ENCODE data around the gene MRPL47.

Gene MRPL47

DNA sequence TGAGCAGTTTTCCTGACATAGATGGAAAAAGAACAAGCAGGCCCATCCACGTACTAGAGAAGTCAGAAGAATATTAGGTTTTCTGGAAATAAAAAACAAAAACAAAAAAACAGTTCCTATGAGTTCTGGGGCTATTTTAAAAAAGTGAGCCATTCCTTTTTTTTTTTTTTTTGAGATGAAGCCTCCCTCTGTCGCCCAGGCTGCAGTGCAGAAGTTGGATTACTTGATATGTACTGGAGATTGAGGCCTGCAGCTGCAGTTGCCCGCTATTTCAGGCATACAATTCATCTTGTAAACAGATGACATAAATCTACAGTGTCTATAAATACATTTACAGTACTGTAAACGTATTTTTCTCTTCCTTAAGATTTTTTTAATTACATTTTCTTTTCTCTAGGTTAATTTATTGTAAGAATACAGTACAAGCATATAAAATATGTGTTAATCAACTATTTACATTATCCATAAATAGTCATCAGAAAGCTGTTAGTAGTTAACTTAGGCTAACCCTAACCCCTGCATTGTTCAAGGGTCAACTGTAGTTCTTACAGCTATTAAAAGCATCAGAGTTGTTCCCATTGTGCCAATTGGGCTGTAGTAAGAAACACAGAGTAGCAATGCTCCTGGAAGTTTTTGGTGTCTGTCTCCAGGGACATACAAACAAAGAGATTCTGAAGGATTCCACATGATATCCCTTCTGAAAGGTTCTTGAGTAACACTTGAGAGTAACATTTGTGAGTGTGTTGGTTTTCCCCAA lies 52.9 kb downstream of the MRPL47 start:
- Histone ChIP-seq H3K4me3 (replicated peaks; ENCODE audit: insufficient read depth, low read length) (no peak overlapping the region), H3K27ac (replicated peaks) (no peak overlapping the region), H3K27me3 (ENCODE audit: insufficient read depth, poor library complexity, severe bottlenecking) (no peaks in the 10 kb centered on the region)
- DNase-seq (ENCODE audit: low read depth in 1 of 2, low spot score in 1 of 2): no peak
- TF ChIP-seq, protein P1, sequence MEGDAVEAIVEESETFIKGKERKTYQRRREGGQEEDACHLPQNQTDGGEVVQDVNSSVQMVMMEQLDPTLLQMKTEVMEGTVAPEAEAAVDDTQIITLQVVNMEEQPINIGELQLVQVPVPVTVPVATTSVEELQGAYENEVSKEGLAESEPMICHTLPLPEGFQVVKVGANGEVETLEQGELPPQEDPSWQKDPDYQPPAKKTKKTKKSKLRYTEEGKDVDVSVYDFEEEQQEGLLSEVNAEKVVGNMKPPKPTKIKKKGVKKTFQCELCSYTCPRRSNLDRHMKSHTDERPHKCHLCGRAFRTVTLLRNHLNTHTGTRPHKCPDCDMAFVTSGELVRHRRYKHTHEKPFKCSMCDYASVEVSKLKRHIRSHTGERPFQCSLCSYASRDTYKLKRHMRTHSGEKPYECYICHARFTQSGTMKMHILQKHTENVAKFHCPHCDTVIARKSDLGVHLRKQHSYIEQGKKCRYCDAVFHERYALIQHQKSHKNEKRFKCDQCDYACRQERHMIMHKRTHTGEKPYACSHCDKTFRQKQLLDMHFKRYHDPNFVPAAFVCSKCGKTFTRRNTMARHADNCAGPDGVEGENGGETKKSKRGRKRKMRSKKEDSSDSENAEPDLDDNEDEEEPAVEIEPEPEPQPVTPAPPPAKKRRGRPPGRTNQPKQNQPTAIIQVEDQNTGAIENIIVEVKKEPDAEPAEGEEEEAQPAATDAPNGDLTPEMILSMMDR (IDR thresholded peaks at IDR 0.05; ENCODE audit: insufficient read depth, low read length): no peak
- TF ChIP-seq, protein P2, sequence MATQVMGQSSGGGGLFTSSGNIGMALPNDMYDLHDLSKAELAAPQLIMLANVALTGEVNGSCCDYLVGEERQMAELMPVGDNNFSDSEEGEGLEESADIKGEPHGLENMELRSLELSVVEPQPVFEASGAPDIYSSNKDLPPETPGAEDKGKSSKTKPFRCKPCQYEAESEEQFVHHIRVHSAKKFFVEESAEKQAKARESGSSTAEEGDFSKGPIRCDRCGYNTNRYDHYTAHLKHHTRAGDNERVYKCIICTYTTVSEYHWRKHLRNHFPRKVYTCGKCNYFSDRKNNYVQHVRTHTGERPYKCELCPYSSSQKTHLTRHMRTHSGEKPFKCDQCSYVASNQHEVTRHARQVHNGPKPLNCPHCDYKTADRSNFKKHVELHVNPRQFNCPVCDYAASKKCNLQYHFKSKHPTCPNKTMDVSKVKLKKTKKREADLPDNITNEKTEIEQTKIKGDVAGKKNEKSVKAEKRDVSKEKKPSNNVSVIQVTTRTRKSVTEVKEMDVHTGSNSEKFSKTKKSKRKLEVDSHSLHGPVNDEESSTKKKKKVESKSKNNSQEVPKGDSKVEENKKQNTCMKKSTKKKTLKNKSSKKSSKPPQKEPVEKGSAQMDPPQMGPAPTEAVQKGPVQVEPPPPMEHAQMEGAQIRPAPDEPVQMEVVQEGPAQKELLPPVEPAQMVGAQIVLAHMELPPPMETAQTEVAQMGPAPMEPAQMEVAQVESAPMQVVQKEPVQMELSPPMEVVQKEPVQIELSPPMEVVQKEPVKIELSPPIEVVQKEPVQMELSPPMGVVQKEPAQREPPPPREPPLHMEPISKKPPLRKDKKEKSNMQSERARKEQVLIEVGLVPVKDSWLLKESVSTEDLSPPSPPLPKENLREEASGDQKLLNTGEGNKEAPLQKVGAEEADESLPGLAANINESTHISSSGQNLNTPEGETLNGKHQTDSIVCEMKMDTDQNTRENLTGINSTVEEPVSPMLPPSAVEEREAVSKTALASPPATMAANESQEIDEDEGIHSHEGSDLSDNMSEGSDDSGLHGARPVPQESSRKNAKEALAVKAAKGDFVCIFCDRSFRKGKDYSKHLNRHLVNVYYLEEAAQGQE (IDR thresholded peaks at IDR 0.05; ENCODE audit: insufficient replicate concordance, low read depth): no peak
- no peak for TF ChIP-seq POLR2AphosphoS5 (IDR thresholded peaks at IDR 0.05; ENCODE audit: low read depth)
- no peak for TF ChIP-seq GABPA (IDR thresholded peaks at IDR 0.05; ENCODE audit: low read depth)
- TF ChIP-seq SPI1 (IDR thresholded peaks at IDR 0.05; ENCODE audit: borderline replicate concordance, low read depth): no peak

DNA sequence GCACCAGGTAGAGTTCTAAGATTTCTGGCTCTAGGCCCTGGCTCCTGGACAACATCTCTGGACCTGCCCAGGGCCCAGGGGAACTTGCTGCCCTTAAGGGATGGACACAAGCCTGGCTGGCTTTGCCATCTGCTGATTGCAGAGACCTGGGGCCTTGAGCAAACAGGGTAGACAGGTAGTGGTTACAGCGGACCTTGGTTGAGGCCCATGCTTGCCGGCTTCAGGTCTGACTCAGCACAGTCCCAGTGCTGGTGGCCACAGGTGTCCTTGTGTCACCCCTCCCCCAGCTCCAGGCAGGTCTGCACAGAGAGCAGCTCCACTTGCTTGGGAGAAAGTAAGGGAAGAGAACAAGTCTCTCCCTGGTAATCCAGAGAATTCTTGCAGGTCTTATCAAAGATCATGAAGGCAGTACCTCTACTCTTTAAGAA lies 57.6 kb downstream of the MRPL47 start:
- DNase-seq (ENCODE audit: low read depth in 1 of 2, low spot score in 1 of 2): no peak
- no peaks in the 10 kb centered on the region for H3K27me3 ChIP-seq (ENCODE audit: insufficient read depth, poor library complexity, severe bottlenecking)
- no peak overlapping the region for H3K27ac ChIP-seq (replicated peaks)
- no peak overlapping the region for H3K4me3 ChIP-seq (replicated peaks; ENCODE audit: insufficient read depth, low read length)
- TF ChIP-seq POLR2AphosphoS5 (IDR thresholded peaks at IDR 0.05; ENCODE audit: low read depth) (no peak), GABPA (IDR thresholded peaks at IDR 0.05; ENCODE audit: low read depth) (no peak), SPI1 (IDR thresholded peaks at IDR 0.05; ENCODE audit: borderline replicate concordance, low read depth) (no peak)
- TF ChIP-seq, protein P2 (IDR thresholded peaks at IDR 0.05; ENCODE audit: insufficient replicate concordance, low read depth): no peak
- TF ChIP-seq, protein P1 (IDR thresholded peaks at IDR 0.05; ENCODE audit: insufficient read depth, low read length): no peak

DNA sequence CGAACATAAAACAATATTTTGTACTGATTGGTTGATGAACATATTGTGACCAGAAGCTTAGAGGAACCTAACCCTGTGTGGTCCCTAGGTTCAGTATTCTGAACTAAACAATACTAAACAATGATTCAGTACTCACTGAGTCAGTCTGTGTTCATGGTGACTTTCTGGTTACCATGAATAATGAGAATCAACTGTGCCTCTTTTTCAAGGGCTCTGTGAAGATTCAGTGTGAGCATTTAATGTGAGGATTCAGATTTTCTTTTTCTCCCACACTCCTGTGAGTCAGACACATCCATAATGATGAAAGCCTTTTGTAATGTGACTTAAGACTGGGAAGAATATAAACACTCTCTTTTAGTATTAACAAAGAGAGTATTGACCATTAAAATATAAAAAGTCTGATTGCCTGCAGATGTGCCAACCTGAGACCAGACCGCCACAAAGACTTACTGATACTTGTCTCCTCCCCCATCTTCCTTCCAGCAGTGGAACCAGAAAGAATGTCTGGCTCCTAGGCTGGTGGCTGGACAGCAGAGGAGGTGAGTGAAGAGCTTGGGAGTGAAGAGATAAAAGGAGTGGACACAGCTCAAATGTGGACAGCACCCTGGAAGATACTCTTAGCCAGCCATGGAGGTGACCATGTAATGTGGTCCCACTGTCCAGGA lies 59.3 kb downstream of the MRPL47 start:
- Histone ChIP-seq H3K27me3 (ENCODE audit: insufficient read depth, poor library complexity, severe bottlenecking) (no peaks in the 10 kb centered on the region), H3K27ac (replicated peaks) (no peak overlapping the region), H3K4me3 (replicated peaks; ENCODE audit: insufficient read depth, low read length) (no peak overlapping the region)
- no peak for DNase-seq (ENCODE audit: low read depth in 1 of 2, low spot score in 1 of 2)
- TF ChIP-seq, protein P2 (IDR thresholded peaks at IDR 0.05; ENCODE audit: insufficient replicate concordance, low read depth): no peak
- TF ChIP-seq GABPA (IDR thresholded peaks at IDR 0.05; ENCODE audit: low read depth) (no peak), SPI1 (IDR thresholded peaks at IDR 0.05; ENCODE audit: borderline replicate concordance, low read depth) (no peak), POLR2AphosphoS5 (IDR thresholded peaks at IDR 0.05; ENCODE audit: low read depth) (no peak)
- TF ChIP-seq, protein P1 (IDR thresholded peaks at IDR 0.05; ENCODE audit: insufficient read depth, low read length): no peak

All from HL-60 (cell line).